T-cell (primary cell): ENCODE results near the gene KRTAP10-2. TPM values are rescaled to one million over a fixed set of nuclear protein-coding genes. Genes with fewer than 3 reads are reported as not detected.

Source experiments
- ATAC-seq, 4 experiments: fragments of 200-7000 bp in 3 of 4; fragments of 150-1000 bp in 1 of 4; cut with Tn5 transposase; replicated peaks in 1 of 4; 1 replicate in 3 of 4; 2 replicates in 1 of 4; pipeline ENCODE4 v1.10.0; 2021; ENCODE audit warnings: moderate library complexity in 3 of 4, mild to moderate bottlenecking in 2 of 4, moderate number of reproducible peaks in 1 of 4
- CTCF ChIA-PET, 2 donors: fragments of 300-600 bp; sonication (Branson Sonifier 250); formaldehyde crosslinking; loops; one replicate each; lab custom pipeline; 2022; ENCODE audit warnings: antibody characterized with exemption in 2 of 2; lab: Charles Lee
- POLR2A ChIA-PET, 2 donors: fragments of 300-600 bp; sonication (Branson Sonifier 250); formaldehyde crosslinking; loops; one replicate each; lab custom pipeline; 2022; ENCODE audit warnings: antibody characterized with exemption in 2 of 2; lab: Charles Lee
- DNase-seq, 35 experiments: peaks; one replicate each; pipeline versions ENCODE4 v3.0.0 to v3.0.0-alpha.2; 2013 to 2023
- H3K27ac ChIP-seq: one replicate; pipeline ENCODE4 v1.5.1; 2013; ENCODE audit warnings: low read length
- H3K27me3 ChIP-seq, 2 experiments: replicated peaks in 1 of 2; 1 replicate in 1 of 2; 2 replicates in 1 of 2; pipeline versions ENCODE4 v1.6.1 to v1.7.0; 2013; ENCODE audit warnings: low read length in 1 of 2, mixed read lengths in 1 of 2; ENCODE audit not compliant: control insufficient read depth in 2 of 2, insufficient read depth in 2 of 2; ENCODE audit errors: extremely low read depth in 1 of 2
- H3K36me3 ChIP-seq, 2 donors: 1 replicate in 1 of 2; 2 replicates in 1 of 2; pipeline versions ENCODE4 v1.6.1 to v1.7.0; 2013; ENCODE audit warnings: low read length in 1 of 2; ENCODE audit not compliant: control insufficient read depth in 2 of 2, insufficient read depth in 1 of 2; ENCODE audit errors: extremely low read depth in 1 of 2
- H3K4me1 ChIP-seq, 2 experiments: 1 replicate in 1 of 2; 2 replicates in 1 of 2; pipeline versions ENCODE4 v1.6.1 to v1.7.0; 2013; ENCODE audit warnings: low read length in 2 of 2, mixed read lengths in 1 of 2; ENCODE audit not compliant: insufficient read depth in 2 of 2, control insufficient read depth in 1 of 2; ENCODE audit errors: extremely low read depth in 1 of 2
- H3K4me3 ChIP-seq, 2 donors: 1 replicate in 1 of 2; 2 replicates in 1 of 2; pipeline versions ENCODE4 v1.5.1 to v1.7.0; 2013; ENCODE audit warnings: mild to moderate bottlenecking in 2 of 2, low read length in 1 of 2, moderate library complexity in 1 of 2; ENCODE audit not compliant: control insufficient read depth in 1 of 2; ENCODE audit errors: extremely low read depth in 1 of 2
- H3K9me3 ChIP-seq: 2 replicates; pipeline ENCODE4 v1.7.0; 2013
- H3K27ac Mint-ChIP-seq, 2 donors: one replicate each; pipeline ENCODE4 v1.8.0; 2020 to 2021; ENCODE audit warnings: mild to moderate bottlenecking in 2 of 2, mixed read lengths in 2 of 2
- H3K27me3 Mint-ChIP-seq, 2 donors: one replicate each; pipeline ENCODE4 v1.8.0; 2021 to 2022; ENCODE audit warnings: mixed read lengths in 2 of 2
- H3K36me3 Mint-ChIP-seq: one replicate; pipeline ENCODE4 v1.8.0; 2021; ENCODE audit warnings: mixed read lengths
- H3K4me1 Mint-ChIP-seq, 3 donors: one replicate each; pipeline ENCODE4 v1.8.0; 2020 to 2022; ENCODE audit warnings: mixed read lengths in 3 of 3, mild to moderate bottlenecking in 1 of 3
- H3K4me3 Mint-ChIP-seq, 3 donors: one replicate each; pipeline ENCODE4 v1.8.0; 2020 to 2022; ENCODE audit warnings: mild to moderate bottlenecking in 3 of 3, mixed read lengths in 3 of 3, moderate library complexity in 3 of 3
- H3K9me3 Mint-ChIP-seq, 3 donors: one replicate each; pipeline ENCODE4 v1.8.0; 2020 to 2022; ENCODE audit warnings: mixed read lengths in 3 of 3
- WGBS: methylation state at CpG from one replicate; pipeline ENCODE4 v1.1.5; 2013; ENCODE audit warnings: missing lambda C conversion rate; ENCODE audit not compliant: insufficient coverage; 5-methylcytosine and 5-hydroxymethylcytosine counted together
- total RNA-seq, 35 experiments: library from RNA in 6 of 35; stranded (reverse) in 6 of 35; fragments of 120-200 nt in 1 of 35; gene quantifications; one replicate each; pipeline versions ENCODE4 v1.2.1 to v1.2.4 and lab custom pipeline; 2013 to 2026

The KRTAP10-2 gene
- total RNA-seq, 5 donors from 2014 or later (not counting 1 experiment from before 2014, with no cell fraction given), result not detected

DNA sequence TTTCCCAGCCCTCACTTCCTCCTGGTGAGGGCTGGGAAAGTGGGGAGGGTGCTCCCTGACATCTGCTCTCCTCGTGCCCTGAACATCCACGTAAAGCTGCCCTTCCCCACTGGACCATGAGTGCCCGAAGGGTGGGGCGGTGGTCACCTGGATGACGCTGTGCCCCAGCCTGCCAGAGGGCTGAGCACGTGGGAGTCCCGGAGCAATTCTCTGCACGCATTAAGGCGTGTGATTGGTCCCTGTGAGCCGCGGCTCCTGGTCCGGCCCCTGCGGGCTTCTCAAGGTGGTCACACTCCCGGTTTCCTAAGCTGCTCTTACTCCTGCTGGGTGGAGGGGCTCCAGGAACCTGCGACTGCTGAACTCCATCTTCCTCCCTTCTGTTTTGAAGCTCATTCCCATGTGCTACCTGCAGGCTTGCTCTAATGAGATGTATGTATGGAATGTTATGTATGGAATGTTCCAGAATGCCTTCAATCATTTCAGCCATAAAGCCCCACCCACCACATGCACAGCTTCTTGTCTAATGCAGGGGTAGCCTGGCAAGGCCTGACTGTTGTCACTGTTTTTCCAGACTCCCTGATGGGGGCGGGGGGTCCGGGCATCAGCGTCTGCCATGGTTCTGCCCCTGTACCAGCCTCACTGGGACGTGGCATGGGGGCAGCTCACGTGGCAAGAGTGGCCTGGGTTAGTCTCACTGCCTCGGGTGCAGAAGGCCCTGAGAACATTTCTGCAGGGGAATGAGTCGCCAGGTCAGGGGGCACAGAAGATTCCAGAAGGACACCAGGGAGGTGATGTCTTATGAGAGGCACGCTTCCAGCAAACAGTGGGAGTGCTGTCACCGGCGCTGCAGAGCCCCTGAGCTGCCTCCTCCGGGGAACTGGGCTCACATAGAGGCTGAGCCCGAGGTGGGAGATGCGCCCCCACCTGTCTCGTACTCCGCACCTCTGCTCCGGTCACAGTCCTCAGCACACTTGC is 30.7 kb downstream of the KRTAP10-2 start:
- POLR2A ChIA-PET, result interaction anchor here in 1 of 2 donors (0.6 kb wide), 1 partner anchor 249 kb away, joined by 3 read pairs; no protein-coding TSS in a partner anchor
- H3K36me3 ChIP-seq, result no peaks in the 10 kb centered on the region
- H3K27ac ChIP-seq, result no peak overlapping the region
- peaks cover 0 to 20% of the 10 kb centered on the region in 2 experiments for H3K27me3 ChIP-seq
- no peaks in the 10 kb centered on the region for H3K4me1 ChIP-seq
- H3K27me3 Mint-ChIP-seq, result no peaks in the 10 kb centered on the region
- no peaks in the 10 kb centered on the region for H3K36me3 Mint-ChIP-seq
- WGBS, result 89% methylated on average over 30 of the region's 31 CpGs
- DNase-seq (no peak), ATAC-seq (no peak)
- no peak overlapping the region for H3K4me3 ChIP-seq
- H3K4me3 Mint-ChIP-seq, result no peak overlapping the region
- CTCF ChIA-PET, result interaction anchor here in 1 of 2 donors (0.6 kb wide), 1 partner anchor 332 kb away, joined by 4 read pairs; no protein-coding TSS in a partner anchor
- no peaks in the 10 kb centered on the region for H3K9me3 Mint-ChIP-seq
- H3K9me3 ChIP-seq, result no peaks in the 10 kb centered on the region
- no peaks in the 10 kb centered on the region for H3K4me1 Mint-ChIP-seq
- no peak overlapping the region for H3K27ac Mint-ChIP-seq

DNA sequence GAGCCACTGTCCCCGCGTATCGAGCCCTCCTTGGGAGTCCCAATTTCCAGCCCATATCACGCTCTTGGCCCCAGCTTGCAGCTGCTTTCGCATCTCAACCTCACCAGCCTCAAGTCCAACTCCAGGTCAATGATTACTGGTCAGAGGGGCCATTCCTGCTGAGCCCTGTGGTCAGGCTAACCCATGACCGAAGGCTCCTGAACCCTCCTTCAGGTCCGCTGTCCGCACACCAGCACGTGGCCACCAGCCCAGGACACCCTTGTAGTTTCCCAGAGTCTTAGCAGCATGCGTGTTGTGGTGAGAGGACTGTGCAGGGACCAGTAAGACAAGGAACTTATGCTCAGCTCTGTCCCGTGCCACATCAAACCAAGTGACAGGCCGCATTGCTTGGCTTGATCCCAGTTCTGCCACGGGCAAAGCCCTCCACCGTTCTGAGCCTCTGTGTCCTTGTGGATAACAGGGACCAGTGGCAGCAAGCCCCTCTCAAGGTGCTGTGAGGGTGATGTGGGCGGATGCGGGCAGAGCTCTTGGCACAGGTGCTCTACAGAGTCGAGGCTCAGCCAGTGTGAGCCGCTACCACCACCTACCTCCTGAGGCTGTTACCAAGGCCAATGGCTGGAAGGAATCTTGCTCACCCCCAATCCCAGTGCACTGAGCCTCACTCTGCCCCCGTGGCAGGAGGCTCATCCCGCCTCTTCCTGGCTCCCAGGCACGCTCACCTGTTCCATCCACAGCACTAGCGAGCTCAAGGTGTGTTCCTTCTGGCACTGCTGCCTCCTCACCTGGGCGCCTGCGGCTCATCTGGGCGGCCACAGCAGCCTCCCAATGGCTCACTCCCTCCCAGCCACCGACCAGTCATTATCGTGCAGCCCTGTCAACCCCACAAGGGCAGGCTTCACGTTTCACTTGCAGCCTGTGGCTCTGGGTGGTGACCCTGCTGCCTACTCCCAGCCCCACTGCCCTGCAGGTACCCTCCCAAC is 31.7 kb downstream of the KRTAP10-2 start:
- H3K27me3 Mint-ChIP-seq, result no peaks in the 10 kb centered on the region
- H3K27me3 ChIP-seq, result peaks cover 0 to 20% of the 10 kb centered on the region in 2 experiments
- ChIA-PET POLR2A (no interaction called here), CTCF (interaction anchor here in 1 of 2 donors (0.9 kb wide), 1 partner anchor 9 kb away, joined by 3 read pairs; no protein-coding TSS in a partner anchor)
- DNase-seq (no peak), ATAC-seq (no peak)
- H3K36me3 ChIP-seq, result no peaks in the 10 kb centered on the region
- no peak overlapping the region for H3K4me3 Mint-ChIP-seq
- no peaks in the 10 kb centered on the region for H3K36me3 Mint-ChIP-seq
- no peak overlapping the region for H3K27ac Mint-ChIP-seq
- no peaks in the 10 kb centered on the region for H3K4me1 ChIP-seq
- H3K4me3 ChIP-seq, result no peak overlapping the region
- no peaks in the 10 kb centered on the region for H3K9me3 Mint-ChIP-seq
- H3K27ac ChIP-seq, result no peak overlapping the region
- no peaks in the 10 kb centered on the region for H3K4me1 Mint-ChIP-seq
- no peaks in the 10 kb centered on the region for H3K9me3 ChIP-seq
- WGBS, result 90% methylated on average over 22 of the region's 28 CpGs

DNA sequence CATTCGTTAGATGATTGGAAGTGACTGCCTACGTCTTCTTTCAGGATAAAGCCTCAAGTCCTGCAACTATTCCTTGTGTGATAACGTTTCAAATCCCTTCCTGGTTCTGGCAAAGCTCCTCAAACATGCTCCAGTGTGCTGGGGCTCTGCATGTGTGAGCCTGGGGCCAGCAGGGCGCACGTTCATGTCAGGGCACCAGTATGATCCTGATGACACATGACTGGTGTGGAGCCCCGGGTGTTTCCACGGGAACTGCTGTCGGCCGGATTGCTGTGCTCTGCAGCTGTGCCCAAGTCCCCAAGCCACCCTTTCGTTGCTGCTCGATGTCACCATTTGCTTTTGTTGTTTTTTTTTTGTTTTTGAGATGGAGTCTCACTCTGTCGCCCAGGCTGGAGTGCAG is 32.6 kb downstream of the KRTAP10-2 start:
- Mint-ChIP-seq H3K27ac (no peak overlapping the region), H3K4me3 (no peak overlapping the region), H3K4me1 (no peaks in the 10 kb centered on the region), H3K27me3 (no peaks in the 10 kb centered on the region), H3K36me3 (no peaks in the 10 kb centered on the region), H3K9me3 (no peaks in the 10 kb centered on the region)
- Histone ChIP-seq H3K27me3 (peaks cover 0 to 20% of the 10 kb centered on the region in 2 experiments), H3K4me1 (no peaks in the 10 kb centered on the region), H3K36me3 (no peaks in the 10 kb centered on the region), H3K9me3 (no peaks in the 10 kb centered on the region), H3K4me3 (no peak overlapping the region), H3K27ac (no peak overlapping the region)
- ATAC-seq (no peak), DNase-seq (no peak)
- 89% methylated on average over 9 of the region's 12 CpGs for WGBS
- CTCF ChIA-PET, result interaction anchor here in 1 of 2 donors (1.3 kb wide), 1 partner anchor 224 kb away, joined by 5 read pairs; no protein-coding TSS in a partner anchor
- POLR2A ChIA-PET, result interaction anchor here in 1 of 2 donors (0.7 kb wide), 1 partner anchor 121 kb away, joined by 3 read pairs; no protein-coding TSS in a partner anchor

DNA sequence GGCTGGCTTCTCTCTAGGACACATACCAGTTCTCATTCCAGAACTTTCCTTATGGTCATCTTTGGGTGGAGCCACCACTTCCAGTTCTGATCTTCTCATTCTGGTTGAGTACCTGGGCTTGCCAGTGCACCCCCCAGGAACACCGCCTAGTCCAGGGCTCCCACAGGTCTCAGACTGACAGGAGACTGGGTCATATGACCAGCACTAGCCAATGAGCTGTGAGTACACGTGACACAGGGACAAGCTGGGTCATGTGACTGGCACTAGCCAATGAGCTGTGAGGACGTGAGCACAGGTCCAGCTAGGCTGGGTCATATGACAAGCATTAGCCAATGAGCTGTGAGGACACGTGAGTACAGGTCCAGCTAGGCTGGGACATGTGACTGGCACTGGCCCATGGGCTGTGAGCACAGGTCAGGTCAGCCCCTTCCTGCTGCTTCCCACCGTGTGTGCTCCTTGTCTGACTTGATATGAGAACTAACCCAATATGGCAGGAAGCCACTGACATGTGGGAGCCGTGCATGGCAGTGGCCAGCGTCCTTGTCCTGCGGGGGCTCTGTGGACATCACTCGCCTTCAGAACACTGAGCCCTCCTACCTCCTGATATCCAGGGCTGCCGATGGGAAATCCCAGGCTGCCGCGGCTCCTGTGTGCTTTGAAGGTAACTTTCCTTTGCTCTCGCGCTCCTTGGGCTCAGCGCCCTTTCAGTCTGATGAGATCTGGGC is 34.0 kb downstream of the KRTAP10-2 start:
- Mint-ChIP-seq H3K27me3 (no peaks in the 10 kb centered on the region), H3K36me3 (no peaks in the 10 kb centered on the region), H3K4me1 (no peaks in the 10 kb centered on the region), H3K27ac (no peak overlapping the region), H3K9me3 (no peaks in the 10 kb centered on the region), H3K4me3 (no peak overlapping the region)
- ChIA-PET POLR2A (no interaction called here), CTCF (interaction anchor here in 1 of 2 donors (1.3 kb wide), 1 partner anchor 225 kb away, joined by 5 read pairs; no protein-coding TSS in a partner anchor)
- DNase-seq (no peak), ATAC-seq (no peak)
- Histone ChIP-seq H3K36me3 (no peaks in the 10 kb centered on the region), H3K4me1 (no peaks in the 10 kb centered on the region), H3K9me3 (no peaks in the 10 kb centered on the region), H3K4me3 (no peak overlapping the region), H3K27ac (no peak overlapping the region), H3K27me3 (peaks cover 0 to 20% of the 10 kb centered on the region in 2 experiments)
- WGBS, result 73% methylated on average over 9 of the region's 15 CpGs

DNA sequence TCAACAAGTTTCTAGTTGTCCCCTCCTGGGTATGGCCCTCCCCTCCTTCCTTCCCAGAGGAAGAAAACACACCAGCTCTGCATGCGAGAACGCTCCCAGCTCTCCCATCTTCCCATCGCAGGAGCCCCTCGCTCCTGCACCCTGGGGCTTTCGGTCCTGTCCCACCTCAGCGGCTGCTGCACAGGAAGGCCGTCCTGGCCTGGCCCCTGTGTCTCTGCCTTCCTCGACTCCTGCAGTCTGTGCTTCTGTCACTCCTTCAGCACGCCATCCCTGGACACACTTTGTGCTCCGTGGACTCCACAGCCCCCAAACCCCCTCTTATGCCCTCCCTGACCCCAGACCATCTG is 34.5 kb downstream of the KRTAP10-2 start:
- Mint-ChIP-seq H3K4me3 (no peak overlapping the region), H3K36me3 (no peaks in the 10 kb centered on the region), H3K27ac (no peak overlapping the region), H3K27me3 (no peaks in the 10 kb centered on the region), H3K9me3 (no peaks in the 10 kb centered on the region), H3K4me1 (no peaks in the 10 kb centered on the region)
- Histone ChIP-seq H3K4me3 (no peak overlapping the region), H3K36me3 (no peaks in the 10 kb centered on the region), H3K27ac (no peak overlapping the region), H3K4me1 (no peaks in the 10 kb centered on the region), H3K27me3 (peaks cover 0 to 20% of the 10 kb centered on the region in 2 experiments), H3K9me3 (no peaks in the 10 kb centered on the region)
- 83% methylated on average over 7 of the region's 10 CpGs for WGBS
- CTCF ChIA-PET, result no interaction called here
- ATAC-seq (no peak), DNase-seq (no peak)
- POLR2A ChIA-PET, result no interaction called here
